HepG2 (cell line): ENCODE measurements around the gene LDLRAD4.

ENCODE experiments used
- FOXJ3 ChIP-seq: sonication (generic); formaldehyde crosslinking; IDR thresholded peaks from 2 replicates; pipeline ENCODE4 v1.4.0; 2020; ENCODE audit warnings: missing genetic modification reagents, mild to moderate bottlenecking, borderline replicate concordance
- SALL2 ChIP-seq: sonication (generic); formaldehyde crosslinking; IDR thresholded peaks from 2 replicates; pipeline ENCODE4 v1.8.1; 2023; ENCODE audit warnings: mild to moderate bottlenecking, missing genetic modification reagents, inconsistent platforms

- TF ChIP-seq FOXJ3 (no peak), SALL2 (CRISPR knock-in tag) (no peak)
Measured at GRCh38 chr18:13252686-13253410, 34.3 kb downstream of the LDLRAD4 start.
